Gastrocnemius medialis (tissue), 4 donors: ENCODE data around the gene SYT7.

Source experiments
- CTCF ChIP-seq, 5 experiments: fragments of 450-650 bp in 3 of 5; fragments of 200-600 bp in 2 of 5; sonication (generic) in 2 of 5; IDR thresholded peaks in 4 of 5; conservative IDR thresholded peaks in 1 of 5; 1 replicate in 4 of 5; 2 replicates in 1 of 5; pipeline ENCODE4 v1.5.1; 2016 to 2019; ENCODE audit warnings: antibody characterized with exemption in 5 of 5, mild to moderate bottlenecking in 3 of 5, moderate library complexity in 3 of 5
- POLR2A ChIP-seq, 2 donors: fragments of 450-650 bp; IDR thresholded peaks; one replicate each; pipeline ENCODE4 v1.6.1; 2017; ENCODE audit warnings: antibody characterized with exemption in 2 of 2, mild to moderate bottlenecking in 2 of 2, moderate library complexity in 2 of 2

- no peak for TF ChIP-seq CTCF (IDR thresholded peaks at IDR 0.05 in 4 of 5, conservative IDR thresholded peaks at IDR 0.05 in 1 of 5)
- no peak for TF ChIP-seq POLR2A (IDR thresholded peaks at IDR 0.05)
Measured at GRCh38 chr11:61484541-61484940, 96.3 kb downstream of the SYT7 start.
